Activated CD4-positive, alpha-beta T cell treated with anti-CD3 and anti-CD28 coated beads, Interleukin-2, amount 50 U/mL, for 16 hours (primary cell): ENCODE measurements around the gene CMYA5.
"Not testable (repeated sequence)": the region's sequence is repeated elsewhere in the genome, so short reads cannot be mapped to it uniquely, and the experiment has no call there.

ENCODE experiments used
- DNase-seq: peaks from one replicate; pipeline ENCODE4 v3.0.0-alpha.2; 2020

Gene CMYA5

GRCh38 chr5:79750611-79751510 lies 61.2 kb downstream of the CMYA5 start:
- no peak for DNase-seq

GRCh38 chr5:79753092-79753491 lies 63.5 kb downstream of the CMYA5 start:
- no peak for DNase-seq

- no peak for DNase-seq
Measured at GRCh38 chr5:79753877-79754645, 64.4 kb downstream of the CMYA5 start.

GRCh38 chr5:79754865-79755555 lies 65.4 kb downstream of the CMYA5 start:
- no peak for DNase-seq

GRCh38 chr5:79756076-79756475 lies 66.4 kb downstream of the CMYA5 start:
- no peak for DNase-seq

GRCh38 chr5:79759436-79759835 lies 69.8 kb downstream of the CMYA5 start:
- no peak for DNase-seq

GRCh38 chr5:79759848-79760247 lies 70.2 kb downstream of the CMYA5 start:
- no peak for DNase-seq

- no peak for DNase-seq
Measured at GRCh38 chr5:79762929-79763328, 73.3 kb downstream of the CMYA5 start.

- DNase-seq: not testable (repeated sequence)
Measured at GRCh38 chr5:79764147-79764546, 74.5 kb downstream of the CMYA5 start.

- no peak for DNase-seq
Measured at GRCh38 chr5:79771387-79771786, 81.8 kb downstream of the CMYA5 start.

- no peak for DNase-seq
Measured at GRCh38 chr5:79772651-79773050, 83.0 kb downstream of the CMYA5 start.

GRCh38 chr5:79773612-79774011 lies 84.0 kb downstream of the CMYA5 start:
- no peak for DNase-seq

GRCh38 chr5:79774171-79774854 lies 84.7 kb downstream of the CMYA5 start:
- DNase-seq: peak; percentile 2

- DNase-seq: no peak
Measured at GRCh38 chr5:79774855-79775237, 85.2 kb downstream of the CMYA5 start.

- not testable (repeated sequence) for DNase-seq
Measured at GRCh38 chr5:79784741-79785140, 95.1 kb downstream of the CMYA5 start.

- DNase-seq: no peak
Measured at GRCh38 chr5:79785983-79786382, 96.3 kb downstream of the CMYA5 start.

- no peak for DNase-seq
Measured at GRCh38 chr5:79787448-79787847, 97.8 kb downstream of the CMYA5 start.

GRCh38 chr5:79791843-79792242 lies 102.2 kb downstream of the CMYA5 start:
- no peak for DNase-seq

GRCh38 chr5:79792463-79792862 lies 102.8 kb downstream of the CMYA5 start:
- DNase-seq: no peak

- no peak for DNase-seq
Measured at GRCh38 chr5:79793304-79793703, 103.7 kb downstream of the CMYA5 start.

- DNase-seq: peak; percentile 1
Measured at GRCh38 chr5:79793722-79794121, 104.1 kb downstream of the CMYA5 start.

- DNase-seq: no peak
Measured at GRCh38 chr5:79794347-79794746, 104.7 kb downstream of the CMYA5 start.
